Daoy (cell line): ENCODE data around the gene CD99L2. TPM values are rescaled to one million over a fixed set of nuclear protein-coding genes. Genes with fewer than 3 reads are reported as not detected.
A peak's percentile ranks its signal among the peaks of the same experiment; 100 is the strongest.

ENCODE experiments used
- DNase-seq: peaks from one replicate; pipeline ENCODE4 v3.0.0-alpha.2; 2015; ENCODE audit warnings: low read depth
- total RNA-seq: library from RNA; depleted of rRNA; stranded (reverse); fragments of >200 nt; shearing (Covaris generic); gene quantifications from 2 replicates; pipeline ENCODE4 v1.2.3, GENCODE V29; 2014; rRNA removed

Gene CD99L2
- 15.8 and 17.7 TPM in 2 replicates for total RNA-seq

GRCh38 chrX:150898343-150899190 is at the start of gene CD99L2:
CD99L2 (minus strand) TSS chrX:150898668; CDS start chrX:150898588, 80 bp downstream.
- DNase-seq = peak; percentile 86

GRCh38 chrX:150944233-150944632 is 45.8 kb upstream of the CD99L2 start:
- DNase-seq = no peak

- DNase-seq = no peak
These were observed 44.6 kb upstream of the CD99L2 start for GRCh38 chrX:150942942-150943594.

GRCh38 chrX:150941580-150941979 is 43.1 kb upstream of the CD99L2 start:
- DNase-seq = no peak

GRCh38 chrX:150940844-150941495 is 42.5 kb upstream of the CD99L2 start:
- no peak for DNase-seq

- no peak for DNase-seq
These were observed 38.1 kb upstream of the CD99L2 start for GRCh38 chrX:150936556-150936955.

- peak; percentile 14 for DNase-seq
These were observed 37.0 kb upstream of the CD99L2 start for GRCh38 chrX:150935467-150935866.

- DNase-seq = peak; percentile 29
These were observed 36.0 kb upstream of the CD99L2 start for GRCh38 chrX:150934453-150934852.

- DNase-seq = no peak
These were observed 35.5 kb upstream of the CD99L2 start for GRCh38 chrX:150933945-150934350.

GRCh38 chrX:150929058-150929457 is 30.6 kb upstream of the CD99L2 start:
- DNase-seq = no peak

GRCh38 chrX:150926791-150927190 is 28.3 kb upstream of the CD99L2 start:
- DNase-seq = no peak

- no peak for DNase-seq
These were observed 27.8 kb upstream of the CD99L2 start for GRCh38 chrX:150926304-150926703.

GRCh38 chrX:150919401-150919800 is 20.9 kb upstream of the CD99L2 start:
- no peak for DNase-seq

- peak; percentile 9 for DNase-seq
These were observed 15.0 kb upstream of the CD99L2 start for GRCh38 chrX:150913511-150913910.

GRCh38 chrX:150907474-150907873 is 9.0 kb upstream of the CD99L2 start:
- DNase-seq = no peak

- no peak for DNase-seq
These were observed 8.2 kb upstream of the CD99L2 start for GRCh38 chrX:150906694-150907093.

GRCh38 chrX:150905293-150905692 is 6.8 kb upstream of the CD99L2 start:
- no peak for DNase-seq

GRCh38 chrX:150903110-150903508 is 4.6 kb upstream of the CD99L2 start:
- no peak for DNase-seq

- no peak for DNase-seq
These were observed 4.1 kb upstream of the CD99L2 start for GRCh38 chrX:150902434-150903109.

GRCh38 chrX:150899191-150899757 is 806 bp upstream of the CD99L2 start:
- peak; percentile 20 for DNase-seq
